NB4 (cell line): ENCODE measurements around the gene SPPL2B.

Experiments used
- CTCF ChIP-seq: IDR thresholded peaks from one replicate; pipeline ENCODE4 v1.5.1; 2012; ENCODE audit warnings: low read depth, low read length
- MAX ChIP-seq: IDR thresholded peaks from 2 replicates; pipeline ENCODE4 v1.6.1; 2011; ENCODE audit warnings: low read depth, low read length
- MYC ChIP-seq: IDR thresholded peaks from 2 replicates; pipeline ENCODE4 v1.6.1; 2011; ENCODE audit warnings: low read depth, low read length
- POLR2A ChIP-seq: IDR thresholded peaks from 2 replicates; pipeline ENCODE4 v1.6.1; 2011; ENCODE audit warnings: mild to moderate bottlenecking; ENCODE audit not compliant: insufficient read length; ENCODE audit errors: extremely low read depth

GRCh38 chr19:2329149-2329478 is 630 bp downstream of the SPPL2B start:
- TF ChIP-seq CTCF = no peak
- TF ChIP-seq MYC = no peak
- no peak for TF ChIP-seq MAX
- TF ChIP-seq POLR2A = no peak
